Measurements from ENCODE around the gene FADD. TPM values are rescaled to one million over a fixed set of nuclear protein-coding genes. Genes with fewer than 3 reads are reported as not detected.

Gene FADD
- polyA plus RNA-seq, 3 donors: 5.4 to 9.5 (median 7.7) TPM

DNA sequence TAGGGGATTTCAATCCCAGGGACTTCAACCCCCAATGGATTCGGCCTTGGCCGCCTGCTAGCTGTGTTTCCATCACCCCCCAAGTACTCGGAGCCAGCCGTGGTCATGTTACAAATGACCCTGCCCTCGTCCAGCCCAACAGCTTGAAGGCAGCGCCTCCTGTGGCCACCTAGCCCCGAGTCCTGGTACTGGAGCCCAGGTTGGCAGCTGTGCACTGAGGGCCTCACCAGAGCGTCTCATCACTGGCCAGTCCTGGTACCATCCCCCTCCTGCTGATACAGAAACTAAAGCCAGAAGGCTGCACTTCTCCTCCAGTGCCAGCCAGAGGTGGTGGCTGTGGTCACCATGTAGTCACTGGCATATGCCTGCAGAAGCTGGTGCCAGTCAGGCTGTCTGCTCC is 44.9 kb upstream of the FADD start:
- Mint-ChIP-seq H3K9me3 (peaks cover 0 to 3% (median 0%) of the 10 kb centered on the region in 7 donors), H3K4me3 (no peak overlapping the region), H3K4me1 (no peaks in the 10 kb centered on the region), H3K27me3 (ENCODE audit: low read depth in 3 of 3) (peaks cover 4 to 6% (median 4%) of the 10 kb centered on the region in 3 donors), H3K27ac (no peak overlapping the region), H3K36me3 (no peaks in the 10 kb centered on the region)
- H3K9me3 ChIP-seq (replicated peaks in 1 of 2; ENCODE audit: control insufficient read depth in 1 of 2, insufficient read depth in 1 of 2, low read length in 2 of 2): no peaks in the 10 kb centered on the region
- H3K27ac ChIP-seq (ENCODE audit: low read depth in 1 of 2, low read length in 2 of 2): no peak overlapping the region
- no peak overlapping the region for H3K4me2 ChIP-seq (replicated peaks; ENCODE audit: extremely low read depth, low read length, poor library complexity, severe bottlenecking)
- 49% methylated on average over 6 of the region's 8 CpGs for WGBS (ENCODE audit: insufficient coverage)
- H3K4me3 ChIP-seq (replicated peaks in 1 of 3; ENCODE audit: low read depth in 2 of 3, low read length in 3 of 3): no peak overlapping the region
- H3K9ac ChIP-seq (ENCODE audit: insufficient read depth, low read length, poor library complexity, severe bottlenecking): no peak overlapping the region
- H3K79me2 ChIP-seq (ENCODE audit: insufficient read depth, low read length): no peaks in the 10 kb centered on the region
- H2AFZ ChIP-seq (ENCODE audit: insufficient read depth, low read depth, low read length, poor library complexity, severe bottlenecking): no peak overlapping the region
- no peaks in the 10 kb centered on the region for H3K4me1 ChIP-seq (ENCODE audit: control insufficient read depth in 1 of 2, insufficient read depth in 2 of 2, low read length in 2 of 2)
- H4K20me1 ChIP-seq (ENCODE audit: insufficient read depth, low read length): no peaks in the 10 kb centered on the region
- no peak for DNase-seq
- TF ChIP-seq, protein P1, sequence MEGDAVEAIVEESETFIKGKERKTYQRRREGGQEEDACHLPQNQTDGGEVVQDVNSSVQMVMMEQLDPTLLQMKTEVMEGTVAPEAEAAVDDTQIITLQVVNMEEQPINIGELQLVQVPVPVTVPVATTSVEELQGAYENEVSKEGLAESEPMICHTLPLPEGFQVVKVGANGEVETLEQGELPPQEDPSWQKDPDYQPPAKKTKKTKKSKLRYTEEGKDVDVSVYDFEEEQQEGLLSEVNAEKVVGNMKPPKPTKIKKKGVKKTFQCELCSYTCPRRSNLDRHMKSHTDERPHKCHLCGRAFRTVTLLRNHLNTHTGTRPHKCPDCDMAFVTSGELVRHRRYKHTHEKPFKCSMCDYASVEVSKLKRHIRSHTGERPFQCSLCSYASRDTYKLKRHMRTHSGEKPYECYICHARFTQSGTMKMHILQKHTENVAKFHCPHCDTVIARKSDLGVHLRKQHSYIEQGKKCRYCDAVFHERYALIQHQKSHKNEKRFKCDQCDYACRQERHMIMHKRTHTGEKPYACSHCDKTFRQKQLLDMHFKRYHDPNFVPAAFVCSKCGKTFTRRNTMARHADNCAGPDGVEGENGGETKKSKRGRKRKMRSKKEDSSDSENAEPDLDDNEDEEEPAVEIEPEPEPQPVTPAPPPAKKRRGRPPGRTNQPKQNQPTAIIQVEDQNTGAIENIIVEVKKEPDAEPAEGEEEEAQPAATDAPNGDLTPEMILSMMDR (IDR thresholded peaks at IDR 0.05): no peak
- intact Hi-C loops (cut with micrococcal nuclease): no loop called here
- H3K27me3 ChIP-seq (ENCODE audit: control insufficient read depth in 2 of 2, insufficient read depth in 2 of 2, low read length in 2 of 2): no peaks in the 10 kb centered on the region
- H3K36me3 ChIP-seq (replicated peaks in 1 of 2; ENCODE audit: control insufficient read depth in 1 of 2, insufficient read depth in 2 of 2, low read length in 2 of 2): no peaks in the 10 kb centered on the region

DNA sequence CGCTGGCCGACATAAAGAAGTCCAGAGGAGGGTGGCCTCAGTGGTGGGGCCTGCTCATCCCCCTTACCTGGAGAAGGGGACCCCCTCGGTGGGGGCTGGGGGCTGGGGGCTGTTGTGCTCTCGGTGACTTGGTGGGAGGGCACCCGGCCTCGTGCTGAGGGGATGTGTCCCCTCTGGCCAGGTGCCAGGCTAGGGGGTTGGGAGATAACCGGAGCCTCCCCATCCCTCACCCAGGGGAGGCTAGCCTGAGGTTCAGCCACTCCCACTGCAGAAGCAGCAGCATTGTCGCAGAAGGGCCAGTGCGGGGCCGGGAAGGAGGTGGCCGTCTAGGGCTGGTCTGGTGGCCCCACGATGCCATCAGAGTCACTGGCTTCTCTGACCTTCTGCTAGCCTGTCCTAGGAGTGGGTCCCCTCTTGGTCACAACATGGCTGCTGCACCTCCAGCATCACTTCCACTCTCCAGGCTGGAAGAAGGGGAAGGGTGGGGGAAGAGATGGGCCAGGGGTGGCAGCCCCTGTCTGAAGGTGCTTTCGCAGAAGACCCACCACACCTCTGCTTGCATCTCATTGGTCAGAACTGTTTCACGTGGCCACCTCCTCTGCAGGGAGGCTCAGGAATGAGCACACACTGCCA is 44.2 kb upstream of the FADD start:
- no peak overlapping the region for H3K27ac Mint-ChIP-seq
- H3K4me1 Mint-ChIP-seq: no peaks in the 10 kb centered on the region

More for the DNA sequence above, 44.2 kb upstream of the FADD start:
- H3K9me3 ChIP-seq (replicated peaks in 1 of 2; ENCODE audit: control insufficient read depth in 1 of 2, insufficient read depth in 1 of 2, low read length in 2 of 2): no peaks in the 10 kb centered on the region
- no peak overlapping the region for H3K4me2 ChIP-seq (replicated peaks; ENCODE audit: extremely low read depth, low read length, poor library complexity, severe bottlenecking)
- no peak overlapping the region for H3K9ac ChIP-seq (ENCODE audit: insufficient read depth, low read length, poor library complexity, severe bottlenecking)
- Mint-ChIP-seq H3K9me3 (peaks cover 0 to 3% (median 0%) of the 10 kb centered on the region in 7 donors), H3K4me3 (no peak overlapping the region), H3K27me3 (ENCODE audit: low read depth in 3 of 3) (peaks cover 4 to 6% (median 4%) of the 10 kb centered on the region in 3 donors), H3K36me3 (no peaks in the 10 kb centered on the region)
- no peaks in the 10 kb centered on the region for H4K20me1 ChIP-seq (ENCODE audit: insufficient read depth, low read length)
- no peak overlapping the region for H3K4me3 ChIP-seq (replicated peaks in 1 of 3; ENCODE audit: low read depth in 2 of 3, low read length in 3 of 3)
- no peak overlapping the region for H3K27ac ChIP-seq (ENCODE audit: low read depth in 1 of 2, low read length in 2 of 2)
- no peak for DNase-seq
- WGBS (ENCODE audit: insufficient coverage): 100% methylated on average over 5 of the region's 14 CpGs
- no peaks in the 10 kb centered on the region for H3K27me3 ChIP-seq (ENCODE audit: control insufficient read depth in 2 of 2, insufficient read depth in 2 of 2, low read length in 2 of 2)
- intact Hi-C loops (cut with micrococcal nuclease): no loop called here
- no peak overlapping the region for H2AFZ ChIP-seq (ENCODE audit: insufficient read depth, low read depth, low read length, poor library complexity, severe bottlenecking)
- no peaks in the 10 kb centered on the region for H3K36me3 ChIP-seq (replicated peaks in 1 of 2; ENCODE audit: control insufficient read depth in 1 of 2, insufficient read depth in 2 of 2, low read length in 2 of 2)
- no peaks in the 10 kb centered on the region for H3K79me2 ChIP-seq (ENCODE audit: insufficient read depth, low read length)
- no peaks in the 10 kb centered on the region for H3K4me1 ChIP-seq (ENCODE audit: control insufficient read depth in 1 of 2, insufficient read depth in 2 of 2, low read length in 2 of 2)
- TF ChIP-seq, protein P1 (IDR thresholded peaks at IDR 0.05): no peak
